ENCODE data around the gene SH3BP5. TPM values are rescaled to one million over a fixed set of nuclear protein-coding genes. Genes with fewer than 3 reads are reported as not detected.

SH3BP5 gene
- total and polyA plus RNA-seq, 2 donors (not counting 1 experiment from before 2014, with no cell fraction given) = 76.6 to 92.3 TPM

GRCh38 chr3:15262021-15262420 lies 70.4 kb downstream of the SH3BP5 start:
- Mint-ChIP-seq H3K9me3 (ENCODE audit: insufficient read depth) (no peaks in the 10 kb centered on the region), H3K27me3 (no peaks in the 10 kb centered on the region), H3K4me3 (no peak overlapping the region), H3K27ac (peak overlapping the region; percentile 41), H3K4me1 (peaks cover 40% of the 10 kb centered on the region)
- Histone ChIP-seq H3K27me3 (replicated peaks in 1 of 4; ENCODE audit: control extremely low read depth in 1 of 4, control insufficient read depth in 3 of 4, insufficient read depth in 4 of 4, low read length in 3 of 4) (no peaks in the 10 kb centered on the region), H3K9me3 (ENCODE audit: control extremely low read depth in 1 of 3, control insufficient read depth in 2 of 3, insufficient read depth in 1 of 3, low read length in 2 of 3) (no peaks in the 10 kb centered on the region), H3K4me1 (ENCODE audit: control insufficient read depth in 2 of 2, insufficient read depth in 2 of 2, low read length in 2 of 2) (peaks cover 14 to 19% of the 10 kb centered on the region in 2 donors), H3K27ac (ENCODE audit: low read length in 2 of 2) (no peak overlapping the region), H3K4me2 (replicated peaks; ENCODE audit: low read depth, low read length, poor library complexity, severe bottlenecking) (no peak overlapping the region), H3K4me3 (ENCODE audit: control extremely low read depth in 1 of 5, extremely low read depth in 1 of 5, insufficient read depth in 1 of 5, low read depth in 2 of 5, low read length in 4 of 5) (no peak overlapping the region), H3K36me3 (replicated peaks in 1 of 2; ENCODE audit: control extremely low read depth in 1 of 2, control insufficient read depth in 1 of 2, extremely low read depth in 1 of 2, insufficient read depth in 2 of 2, low read length in 1 of 2) (peaks cover 23 to 71% of the 10 kb centered on the region in 2 experiments), H2AFZ (ENCODE audit: insufficient read depth, low read depth, low read length, poor library complexity, severe bottlenecking) (no peak overlapping the region), H3K79me2 (ENCODE audit: control insufficient read depth, insufficient read depth, low read length) (peaks cover 68% of the 10 kb centered on the region), H4K20me1 (ENCODE audit: control insufficient read depth, insufficient read depth, low read length, poor library complexity, severe bottlenecking) (peaks cover 94% of the 10 kb centered on the region), H3K9ac (ENCODE audit: low read length) (no peak overlapping the region)
- DNase-seq (no peak), ATAC-seq (ENCODE audit: low read depth) (no peak)
- POLR2A ChIA-PET = interaction anchor here (0.6 kb wide), 1 partner anchor 62 kb away, joined by 3 read pairs; no protein-coding TSS in a partner anchor
- CTCF ChIA-PET = interaction anchor here (0.6 to 13.8 kb wide), 2 partner anchors 53 to 140 kb away, joined by 3 to 421 read pairs; no protein-coding TSS in a partner anchor
- WGBS (ENCODE audit: insufficient coverage) = 99% methylated on average over 7 of the region's 9 CpGs
- intact Hi-C loops (cut with micrococcal nuclease) = no loop called here
- TF ChIP-seq EZH2 (IDR thresholded peaks at IDR 0.05; ENCODE audit: borderline replicate concordance, insufficient read depth, low read depth, low read length, poor library complexity, severe bottlenecking) = no peak
- TF ChIP-seq, protein P1, sequence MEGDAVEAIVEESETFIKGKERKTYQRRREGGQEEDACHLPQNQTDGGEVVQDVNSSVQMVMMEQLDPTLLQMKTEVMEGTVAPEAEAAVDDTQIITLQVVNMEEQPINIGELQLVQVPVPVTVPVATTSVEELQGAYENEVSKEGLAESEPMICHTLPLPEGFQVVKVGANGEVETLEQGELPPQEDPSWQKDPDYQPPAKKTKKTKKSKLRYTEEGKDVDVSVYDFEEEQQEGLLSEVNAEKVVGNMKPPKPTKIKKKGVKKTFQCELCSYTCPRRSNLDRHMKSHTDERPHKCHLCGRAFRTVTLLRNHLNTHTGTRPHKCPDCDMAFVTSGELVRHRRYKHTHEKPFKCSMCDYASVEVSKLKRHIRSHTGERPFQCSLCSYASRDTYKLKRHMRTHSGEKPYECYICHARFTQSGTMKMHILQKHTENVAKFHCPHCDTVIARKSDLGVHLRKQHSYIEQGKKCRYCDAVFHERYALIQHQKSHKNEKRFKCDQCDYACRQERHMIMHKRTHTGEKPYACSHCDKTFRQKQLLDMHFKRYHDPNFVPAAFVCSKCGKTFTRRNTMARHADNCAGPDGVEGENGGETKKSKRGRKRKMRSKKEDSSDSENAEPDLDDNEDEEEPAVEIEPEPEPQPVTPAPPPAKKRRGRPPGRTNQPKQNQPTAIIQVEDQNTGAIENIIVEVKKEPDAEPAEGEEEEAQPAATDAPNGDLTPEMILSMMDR (IDR thresholded peaks at IDR 0.05) = no peak

GRCh38 chr3:15261274-15261673 lies 71.1 kb downstream of the SH3BP5 start:
- H3K9ac ChIP-seq (ENCODE audit: low read length) = no peak overlapping the region
- intact Hi-C loops (cut with micrococcal nuclease) = no loop called here
- no peak overlapping the region for H3K4me2 ChIP-seq (replicated peaks; ENCODE audit: low read depth, low read length, poor library complexity, severe bottlenecking)
- no peak overlapping the region for H2AFZ ChIP-seq (ENCODE audit: insufficient read depth, low read depth, low read length, poor library complexity, severe bottlenecking)
- H3K9me3 ChIP-seq (ENCODE audit: control extremely low read depth in 1 of 3, control insufficient read depth in 2 of 3, insufficient read depth in 1 of 3, low read length in 2 of 3) = no peaks in the 10 kb centered on the region
- TF ChIP-seq, protein P1 (IDR thresholded peaks at IDR 0.05) = no peak
- TF ChIP-seq EZH2 (IDR thresholded peaks at IDR 0.05; ENCODE audit: borderline replicate concordance, insufficient read depth, low read depth, low read length, poor library complexity, severe bottlenecking) = no peak
- H3K36me3 ChIP-seq (replicated peaks in 1 of 2; ENCODE audit: control extremely low read depth in 1 of 2, control insufficient read depth in 1 of 2, extremely low read depth in 1 of 2, insufficient read depth in 2 of 2, low read length in 1 of 2) = peaks cover 23 to 71% of the 10 kb centered on the region in 2 experiments
- H3K4me3 ChIP-seq (ENCODE audit: control extremely low read depth in 1 of 5, extremely low read depth in 1 of 5, insufficient read depth in 1 of 5, low read depth in 2 of 5, low read length in 4 of 5) = no peak overlapping the region
- H3K4me1 ChIP-seq (ENCODE audit: control insufficient read depth in 2 of 2, insufficient read depth in 2 of 2, low read length in 2 of 2) = peaks cover 14 to 19% of the 10 kb centered on the region in 2 donors
- Mint-ChIP-seq H3K9me3 (ENCODE audit: insufficient read depth) (no peaks in the 10 kb centered on the region), H3K27ac (peak overlapping the region; percentile 68), H3K4me1 (peaks cover 33% of the 10 kb centered on the region), H3K4me3 (no peak overlapping the region), H3K27me3 (no peaks in the 10 kb centered on the region)
- ChIA-PET POLR2A (no interaction called here), CTCF (interaction anchor here (13.8 kb wide), 1 partner anchor 141 kb away, joined by 421 read pairs; no protein-coding TSS in a partner anchor)
- peaks cover 93% of the 10 kb centered on the region for H4K20me1 ChIP-seq (ENCODE audit: control insufficient read depth, insufficient read depth, low read length, poor library complexity, severe bottlenecking)
- no peaks in the 10 kb centered on the region for H3K27me3 ChIP-seq (replicated peaks in 1 of 4; ENCODE audit: control extremely low read depth in 1 of 4, control insufficient read depth in 3 of 4, insufficient read depth in 4 of 4, low read length in 3 of 4)
- ATAC-seq (ENCODE audit: low read depth) (no peak), DNase-seq (no peak)
- H3K79me2 ChIP-seq (ENCODE audit: control insufficient read depth, insufficient read depth, low read length) = peaks cover 61% of the 10 kb centered on the region
- H3K27ac ChIP-seq (ENCODE audit: low read length in 2 of 2) = peak overlapping the region in 1 of 2 donors; percentile 0

Measured in B cell (primary cell).